ENCODE measurements around the gene TCOF1. TPM values are rescaled to one million over a fixed set of nuclear protein-coding genes. Genes with fewer than 3 reads are reported as not detected.

Gene TCOF1
- total and polyA plus RNA-seq, 2 of the 8 experiments (the other 6 are each of a cell fraction or from before 2014, with no cell fraction given) = 35.9 to 170 TPM

DNA sequence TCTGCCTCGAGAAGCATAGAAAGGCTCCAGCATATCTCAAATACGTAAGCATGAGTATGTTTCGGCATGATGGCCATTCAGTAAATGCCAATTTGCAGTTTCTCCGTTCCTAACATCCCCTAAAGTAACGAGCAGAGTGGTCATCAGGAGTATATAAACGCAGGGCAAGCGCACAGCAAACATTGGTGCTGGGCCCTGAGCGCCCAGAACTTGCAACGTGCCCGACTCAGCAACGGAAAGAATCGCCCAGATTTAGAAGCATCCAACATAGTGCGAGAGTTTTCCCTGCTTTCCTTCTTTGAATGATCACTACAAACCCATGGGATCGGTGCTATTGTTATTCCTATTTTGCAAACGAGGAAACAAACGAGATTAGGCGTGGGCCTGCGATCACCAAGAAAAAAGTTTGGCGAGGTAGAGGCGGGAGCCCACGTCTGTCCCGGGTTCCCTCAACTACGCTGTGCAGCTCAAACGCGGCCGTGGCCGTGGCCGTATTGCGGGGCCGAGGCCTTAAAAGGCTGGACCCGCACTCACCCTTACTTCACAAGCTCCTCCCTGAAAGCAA lies 91.5 kb downstream of the TCOF1 start (continued):
- TF ChIP-seq, protein P1, sequence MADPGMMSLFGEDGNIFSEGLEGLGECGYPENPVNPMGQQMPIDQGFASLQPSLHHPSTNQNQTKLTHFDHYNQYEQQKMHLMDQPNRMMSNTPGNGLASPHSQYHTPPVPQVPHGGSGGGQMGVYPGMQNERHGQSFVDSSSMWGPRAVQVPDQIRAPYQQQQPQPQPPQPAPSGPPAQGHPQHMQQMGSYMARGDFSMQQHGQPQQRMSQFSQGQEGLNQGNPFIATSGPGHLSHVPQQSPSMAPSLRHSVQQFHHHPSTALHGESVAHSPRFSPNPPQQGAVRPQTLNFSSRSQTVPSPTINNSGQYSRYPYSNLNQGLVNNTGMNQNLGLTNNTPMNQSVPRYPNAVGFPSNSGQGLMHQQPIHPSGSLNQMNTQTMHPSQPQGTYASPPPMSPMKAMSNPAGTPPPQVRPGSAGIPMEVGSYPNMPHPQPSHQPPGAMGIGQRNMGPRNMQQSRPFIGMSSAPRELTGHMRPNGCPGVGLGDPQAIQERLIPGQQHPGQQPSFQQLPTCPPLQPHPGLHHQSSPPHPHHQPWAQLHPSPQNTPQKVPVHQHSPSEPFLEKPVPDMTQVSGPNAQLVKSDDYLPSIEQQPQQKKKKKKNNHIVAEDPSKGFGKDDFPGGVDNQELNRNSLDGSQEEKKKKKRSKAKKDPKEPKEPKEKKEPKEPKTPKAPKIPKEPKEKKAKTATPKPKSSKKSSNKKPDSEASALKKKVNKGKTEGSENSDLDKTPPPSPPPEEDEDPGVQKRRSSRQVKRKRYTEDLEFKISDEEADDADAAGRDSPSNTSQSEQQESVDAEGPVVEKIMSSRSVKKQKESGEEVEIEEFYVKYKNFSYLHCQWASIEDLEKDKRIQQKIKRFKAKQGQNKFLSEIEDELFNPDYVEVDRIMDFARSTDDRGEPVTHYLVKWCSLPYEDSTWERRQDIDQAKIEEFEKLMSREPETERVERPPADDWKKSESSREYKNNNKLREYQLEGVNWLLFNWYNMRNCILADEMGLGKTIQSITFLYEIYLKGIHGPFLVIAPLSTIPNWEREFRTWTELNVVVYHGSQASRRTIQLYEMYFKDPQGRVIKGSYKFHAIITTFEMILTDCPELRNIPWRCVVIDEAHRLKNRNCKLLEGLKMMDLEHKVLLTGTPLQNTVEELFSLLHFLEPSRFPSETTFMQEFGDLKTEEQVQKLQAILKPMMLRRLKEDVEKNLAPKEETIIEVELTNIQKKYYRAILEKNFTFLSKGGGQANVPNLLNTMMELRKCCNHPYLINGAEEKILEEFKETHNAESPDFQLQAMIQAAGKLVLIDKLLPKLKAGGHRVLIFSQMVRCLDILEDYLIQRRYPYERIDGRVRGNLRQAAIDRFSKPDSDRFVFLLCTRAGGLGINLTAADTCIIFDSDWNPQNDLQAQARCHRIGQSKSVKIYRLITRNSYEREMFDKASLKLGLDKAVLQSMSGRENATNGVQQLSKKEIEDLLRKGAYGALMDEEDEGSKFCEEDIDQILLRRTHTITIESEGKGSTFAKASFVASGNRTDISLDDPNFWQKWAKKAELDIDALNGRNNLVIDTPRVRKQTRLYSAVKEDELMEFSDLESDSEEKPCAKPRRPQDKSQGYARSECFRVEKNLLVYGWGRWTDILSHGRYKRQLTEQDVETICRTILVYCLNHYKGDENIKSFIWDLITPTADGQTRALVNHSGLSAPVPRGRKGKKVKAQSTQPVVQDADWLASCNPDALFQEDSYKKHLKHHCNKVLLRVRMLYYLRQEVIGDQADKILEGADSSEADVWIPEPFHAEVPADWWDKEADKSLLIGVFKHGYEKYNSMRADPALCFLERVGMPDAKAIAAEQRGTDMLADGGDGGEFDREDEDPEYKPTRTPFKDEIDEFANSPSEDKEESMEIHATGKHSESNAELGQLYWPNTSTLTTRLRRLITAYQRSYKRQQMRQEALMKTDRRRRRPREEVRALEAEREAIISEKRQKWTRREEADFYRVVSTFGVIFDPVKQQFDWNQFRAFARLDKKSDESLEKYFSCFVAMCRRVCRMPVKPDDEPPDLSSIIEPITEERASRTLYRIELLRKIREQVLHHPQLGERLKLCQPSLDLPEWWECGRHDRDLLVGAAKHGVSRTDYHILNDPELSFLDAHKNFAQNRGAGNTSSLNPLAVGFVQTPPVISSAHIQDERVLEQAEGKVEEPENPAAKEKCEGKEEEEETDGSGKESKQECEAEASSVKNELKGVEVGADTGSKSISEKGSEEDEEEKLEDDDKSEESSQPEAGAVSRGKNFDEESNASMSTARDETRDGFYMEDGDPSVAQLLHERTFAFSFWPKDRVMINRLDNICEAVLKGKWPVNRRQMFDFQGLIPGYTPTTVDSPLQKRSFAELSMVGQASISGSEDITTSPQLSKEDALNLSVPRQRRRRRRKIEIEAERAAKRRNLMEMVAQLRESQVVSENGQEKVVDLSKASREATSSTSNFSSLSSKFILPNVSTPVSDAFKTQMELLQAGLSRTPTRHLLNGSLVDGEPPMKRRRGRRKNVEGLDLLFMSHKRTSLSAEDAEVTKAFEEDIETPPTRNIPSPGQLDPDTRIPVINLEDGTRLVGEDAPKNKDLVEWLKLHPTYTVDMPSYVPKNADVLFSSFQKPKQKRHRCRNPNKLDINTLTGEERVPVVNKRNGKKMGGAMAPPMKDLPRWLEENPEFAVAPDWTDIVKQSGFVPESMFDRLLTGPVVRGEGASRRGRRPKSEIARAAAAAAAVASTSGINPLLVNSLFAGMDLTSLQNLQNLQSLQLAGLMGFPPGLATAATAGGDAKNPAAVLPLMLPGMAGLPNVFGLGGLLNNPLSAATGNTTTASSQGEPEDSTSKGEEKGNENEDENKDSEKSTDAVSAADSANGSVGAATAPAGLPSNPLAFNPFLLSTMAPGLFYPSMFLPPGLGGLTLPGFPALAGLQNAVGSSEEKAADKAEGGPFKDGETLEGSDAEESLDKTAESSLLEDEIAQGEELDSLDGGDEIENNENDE (IDR thresholded peaks at IDR 0.05; ENCODE audit: insufficient replicate concordance, low read length) = no peak
- TF ChIP-seq TCF12 (IDR thresholded peaks at IDR 0.05; ENCODE audit: low read depth, low read length) (no peak), KDM1A (IDR thresholded peaks at IDR 0.05; ENCODE audit: borderline replicate concordance, low read length) (0 out of 2 replicates have a peak, but pooled peaks have one; percentile 0), FOSL1 (IDR thresholded peaks at IDR 0.05; ENCODE audit: insufficient read depth, low read depth, low read length) (no peak), POLR2AphosphoS5 (IDR thresholded peaks at IDR 0.05; ENCODE audit: low read depth, low read length) (peak; percentile 14; the same call in 1 of the 2 replicates), TAF7 (optimal IDR thresholded peaks at IDR 0.05; ENCODE audit: borderline replicate concordance, low read depth, low read length) (no peak), BCL11A (IDR thresholded peaks at IDR 0.05; ENCODE audit: low read depth in 2 of 2, low read length in 2 of 2) (no peak), SRF (IDR thresholded peaks at IDR 0.05; ENCODE audit: low read depth, low read length) (no peak)
- TF ChIP-seq, protein P2, sequence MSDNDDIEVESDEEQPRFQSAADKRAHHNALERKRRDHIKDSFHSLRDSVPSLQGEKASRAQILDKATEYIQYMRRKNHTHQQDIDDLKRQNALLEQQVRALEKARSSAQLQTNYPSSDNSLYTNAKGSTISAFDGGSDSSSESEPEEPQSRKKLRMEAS (IDR thresholded peaks at IDR 0.05) = no peak
- TF ChIP-seq, protein P3, sequence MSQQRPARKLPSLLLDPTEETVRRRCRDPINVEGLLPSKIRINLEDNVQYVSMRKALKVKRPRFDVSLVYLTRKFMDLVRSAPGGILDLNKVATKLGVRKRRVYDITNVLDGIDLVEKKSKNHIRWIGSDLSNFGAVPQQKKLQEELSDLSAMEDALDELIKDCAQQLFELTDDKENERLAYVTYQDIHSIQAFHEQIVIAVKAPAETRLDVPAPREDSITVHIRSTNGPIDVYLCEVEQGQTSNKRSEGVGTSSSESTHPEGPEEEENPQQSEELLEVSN (IDR thresholded peaks at IDR 0.05) = 0 out of 2 replicates have a peak, but pooled peaks have one; percentile 2
